ENCODE results near the gene BLTP3B. TPM values are rescaled to one million over a fixed set of nuclear protein-coding genes. Genes with fewer than 3 reads are reported as not detected.
"Not testable (repeated sequence)": the region's sequence is repeated elsewhere in the genome, so short reads cannot be mapped to it uniquely, and the experiment has no call there.

Gene BLTP3B
- total RNA-seq, 1 donor from 2014 or later, result 11.0 TPM

GRCh38 chr12:100186071-100186470 lies 43.4 kb upstream of the BLTP3B start:
- H3K36me3 ChIP-seq (ENCODE audit: control insufficient read depth, insufficient read depth, low read length), result no peaks in the 10 kb centered on the region
- no peak overlapping the region for H3K4me3 ChIP-seq (ENCODE audit: low read depth, low read length)
- no peaks in the 10 kb centered on the region for H3K27me3 ChIP-seq (ENCODE audit: control insufficient read depth, insufficient read depth, low read length)
- DNase-seq (ENCODE audit: low read depth), result no peak
- TF ChIP-seq CTCF (IDR thresholded peaks at IDR 0.05; ENCODE audit: insufficient read depth, low read length, poor library complexity, severe bottlenecking), result no peak

GRCh38 chr12:100185361-100185894 lies 42.8 kb upstream of the BLTP3B start:
- H3K4me3 ChIP-seq (ENCODE audit: low read depth, low read length), result no peak overlapping the region
- no peak for DNase-seq (ENCODE audit: low read depth)
- no peaks in the 10 kb centered on the region for H3K36me3 ChIP-seq (ENCODE audit: control insufficient read depth, insufficient read depth, low read length)
- H3K27me3 ChIP-seq (ENCODE audit: control insufficient read depth, insufficient read depth, low read length), result no peaks in the 10 kb centered on the region
- no peak for TF ChIP-seq CTCF (IDR thresholded peaks at IDR 0.05; ENCODE audit: insufficient read depth, low read length, poor library complexity, severe bottlenecking)

GRCh38 chr12:100184549-100185145 lies 42.0 kb upstream of the BLTP3B start:
- Histone ChIP-seq H3K4me3 (ENCODE audit: low read depth, low read length) (no peak overlapping the region), H3K36me3 (ENCODE audit: control insufficient read depth, insufficient read depth, low read length) (no peaks in the 10 kb centered on the region), H3K27me3 (ENCODE audit: control insufficient read depth, insufficient read depth, low read length) (no peaks in the 10 kb centered on the region)
- TF ChIP-seq CTCF (IDR thresholded peaks at IDR 0.05; ENCODE audit: insufficient read depth, low read length, poor library complexity, severe bottlenecking), result no peak
- no peak for DNase-seq (ENCODE audit: low read depth)

GRCh38 chr12:100179252-100179651 lies 36.6 kb upstream of the BLTP3B start:
- H3K27me3 ChIP-seq (ENCODE audit: control insufficient read depth, insufficient read depth, low read length), result no peaks in the 10 kb centered on the region
- DNase-seq (ENCODE audit: low read depth), result no peak
- TF ChIP-seq CTCF (IDR thresholded peaks at IDR 0.05; ENCODE audit: insufficient read depth, low read length, poor library complexity, severe bottlenecking), result no peak

GRCh38 chr12:100176493-100176892 lies 33.8 kb upstream of the BLTP3B start:
- DNase-seq (ENCODE audit: low read depth); H3K27me3 ChIP-seq (ENCODE audit: control insufficient read depth, insufficient read depth, low read length); H3K36me3 ChIP-seq (ENCODE audit: control insufficient read depth, insufficient read depth, low read length); H3K4me3 ChIP-seq (ENCODE audit: low read depth, low read length): not testable (repeated sequence)

More at GRCh38 chr12:100179252-100179651, 36.6 kb upstream of the BLTP3B start:
- Histone ChIP-seq H3K4me3 (ENCODE audit: low read depth, low read length) (no peak overlapping the region), H3K36me3 (ENCODE audit: control insufficient read depth, insufficient read depth, low read length) (no peaks in the 10 kb centered on the region)

- no peaks in the 10 kb centered on the region for H3K36me3 ChIP-seq (ENCODE audit: control insufficient read depth, insufficient read depth, low read length)
- no peak for DNase-seq (ENCODE audit: low read depth)
- no peak for TF ChIP-seq CTCF (IDR thresholded peaks at IDR 0.05; ENCODE audit: insufficient read depth, low read length, poor library complexity, severe bottlenecking)
These were observed 31.8 kb upstream of the BLTP3B start for GRCh38 chr12:100174495-100174894.

More at GRCh38 chr12:100174495-100174894, 31.8 kb upstream of the BLTP3B start:
- Histone ChIP-seq H3K27me3 (ENCODE audit: control insufficient read depth, insufficient read depth, low read length) (no peaks in the 10 kb centered on the region), H3K4me3 (ENCODE audit: low read depth, low read length) (no peak overlapping the region)

Measured in kidney epithelial cell (primary cell).